ENCODE results near the gene DUSP28. TPM values are rescaled to one million over a fixed set of nuclear protein-coding genes. Genes with fewer than 3 reads are reported as not detected.

The DUSP28 gene
- total and polyA plus RNA-seq, 4 donors, result 1.9 to 4.1 (median 3.0) TPM

GRCh38 chr2:240554767-240555493 is 5.2 kb upstream of the DUSP28 start:
- TF ChIP-seq TAF1 (conservative IDR thresholded peaks at IDR 0.05) (no peak), HNF4A (conservative IDR thresholded peaks at IDR 0.05) (no peak), RXRA (IDR thresholded peaks at IDR 0.05) (no peak)
- no peaks in the 10 kb centered on the region for H3K27me3 ChIP-seq (ENCODE audit: control insufficient read depth in 4 of 4, insufficient read depth in 4 of 4, low read length in 3 of 4)
- WGBS, result 95% methylated on average over 17 of the region's 17 CpGs
- DNase-seq (ENCODE audit: low spot score), result no peak
- no peak overlapping the region for H3K4me3 ChIP-seq (ENCODE audit: low read depth in 1 of 3, low read length in 3 of 3)
- no peak overlapping the region for H3K27ac ChIP-seq (ENCODE audit: low read depth in 1 of 2, low read length in 2 of 2)
- H3K9ac ChIP-seq (ENCODE audit: low read depth in 1 of 2, low read length in 2 of 2), result no peak overlapping the region
- H3K4me1 ChIP-seq (ENCODE audit: control insufficient read depth in 4 of 4, insufficient read depth in 4 of 4, low read length in 3 of 4), result peaks cover 11 to 26% (median 15%) of the 10 kb centered on the region in 4 donors
- no peaks in the 10 kb centered on the region for H3K9me3 ChIP-seq (ENCODE audit: control insufficient read depth in 4 of 4, low read length in 3 of 4)
- peaks cover 0 to 5% (median 3%) of the 10 kb centered on the region in 4 donors for H3K36me3 ChIP-seq (ENCODE audit: control insufficient read depth in 4 of 4, insufficient read depth in 3 of 4, low read depth in 1 of 4, low read length in 3 of 4)

GRCh38 chr2:240555541-240556250 is 4.5 kb upstream of the DUSP28 start:
- Histone ChIP-seq H3K36me3 (ENCODE audit: control insufficient read depth in 4 of 4, insufficient read depth in 3 of 4, low read depth in 1 of 4, low read length in 3 of 4) (peaks cover 0 to 5% (median 3%) of the 10 kb centered on the region in 4 donors), H3K9me3 (ENCODE audit: control insufficient read depth in 4 of 4, low read length in 3 of 4) (no peaks in the 10 kb centered on the region), H3K4me1 (ENCODE audit: control insufficient read depth in 4 of 4, insufficient read depth in 4 of 4, low read length in 3 of 4) (peaks cover 11 to 27% (median 15%) of the 10 kb centered on the region in 4 donors), H3K27me3 (ENCODE audit: control insufficient read depth in 4 of 4, insufficient read depth in 4 of 4, low read length in 3 of 4) (no peaks in the 10 kb centered on the region), H3K27ac (ENCODE audit: low read depth in 1 of 2, low read length in 2 of 2) (no peak overlapping the region), H3K9ac (ENCODE audit: low read depth in 1 of 2, low read length in 2 of 2) (no peak overlapping the region), H3K4me3 (ENCODE audit: low read depth in 1 of 3, low read length in 3 of 3) (no peak overlapping the region)
- no peak for DNase-seq (ENCODE audit: low spot score)
- WGBS, result 96% methylated on average over 16 of the region's 16 CpGs
- no peak for TF ChIP-seq JUND (IDR thresholded peaks at IDR 0.05)
- no peak for TF ChIP-seq RAD21 (IDR thresholded peaks at IDR 0.05)
- no peak for TF ChIP-seq HNF4G (IDR thresholded peaks at IDR 0.05)
- TF ChIP-seq MAX (IDR thresholded peaks at IDR 0.05), result no peak
- no peak for TF ChIP-seq ATF3 (IDR thresholded peaks at IDR 0.05)
- TF ChIP-seq NR2F2 (IDR thresholded peaks at IDR 0.05), result no peak
- TF ChIP-seq SP1 (IDR thresholded peaks at IDR 0.05), result no peak
- no peak for TF ChIP-seq CTCF (IDR thresholded peaks at IDR 0.05; ENCODE audit: low read depth, low read length, missing input control)
- TF ChIP-seq HNF4A (conservative IDR thresholded peaks at IDR 0.05), result no peak
- no peak for TF ChIP-seq RXRA (IDR thresholded peaks at IDR 0.05)
- TF ChIP-seq FOXA1 (IDR thresholded peaks at IDR 0.05), result no peak
- no peak for TF ChIP-seq REST (IDR thresholded peaks at IDR 0.05)
- no peak for TF ChIP-seq FOXA2 (IDR thresholded peaks at IDR 0.05)
- no peak for TF ChIP-seq ZBTB33 (IDR thresholded peaks at IDR 0.05)
- TF ChIP-seq YY1 (IDR thresholded peaks at IDR 0.05), result no peak
- TF ChIP-seq EGR1 (IDR thresholded peaks at IDR 0.05; ENCODE audit: low read depth in 2 of 2), result no peak
- no peak for TF ChIP-seq TAF1 (conservative IDR thresholded peaks at IDR 0.05)
- no peak for TF ChIP-seq GABPA (IDR thresholded peaks at IDR 0.05 in 1 of 2, conservative IDR thresholded peaks at IDR 0.05 in 1 of 2)
